Kidney (tissue), 14 donors: ENCODE data around the gene DACT3. TPM values are rescaled to one million over a fixed set of nuclear protein-coding genes. Genes with fewer than 3 reads are reported as not detected.

Experiments used
- DNase-seq, 5 donors: peaks; one replicate each; pipeline ENCODE4 v3.0.0-alpha.2; 2013 to 2020
- FAIRE-seq: peaks from 2 replicates; lab custom pipeline; 2012; peaks lifted over from hg19 to GRCh38; lab: Jason Lieb, UNC
- H3K27ac ChIP-seq, 2 donors: one replicate each; pipeline ENCODE4 v1.7.0; 2013; ENCODE audit warnings: low read depth in 2 of 2, low read length in 2 of 2, inconsistent platforms in 1 of 2
- H3K27me3 ChIP-seq: one replicate; pipeline ENCODE4 v1.7.1; 2013; ENCODE audit warnings: low read length, inconsistent platforms; ENCODE audit not compliant: control insufficient read depth, insufficient read depth
- H3K36me3 ChIP-seq, 3 donors: one replicate each; pipeline versions ENCODE4 v1.7.0 to v1.7.1; 2013; ENCODE audit warnings: low read length in 3 of 3, control low read depth in 1 of 3, inconsistent platforms in 1 of 3; ENCODE audit not compliant: insufficient read depth in 3 of 3, control insufficient read depth in 2 of 3
- H3K4me1 ChIP-seq, 3 donors: one replicate each; pipeline versions ENCODE4 v1.7.0 to v1.7.1; 2013; ENCODE audit warnings: low read length in 3 of 3, inconsistent platforms in 1 of 3, low read depth in 1 of 3; ENCODE audit not compliant: control insufficient read depth in 2 of 3, insufficient read depth in 2 of 3
- H3K4me3 ChIP-seq, 3 donors: one replicate each; pipeline versions ENCODE4 v1.7.0 to v1.8.1; 2013; ENCODE audit warnings: low read length in 3 of 3, control low read depth in 1 of 3, inconsistent platforms in 1 of 3
- H3K9ac ChIP-seq, 3 donors: one replicate each; pipeline versions ENCODE4 v1.7.0 to v1.7.1; 2013; ENCODE audit warnings: low read length in 3 of 3, control low read depth in 1 of 3, inconsistent platforms in 1 of 3
- H3K9me3 ChIP-seq, 3 donors: one replicate each; pipeline versions ENCODE4 v1.7.0 to v1.7.1; 2013; ENCODE audit warnings: low read length in 3 of 3, control low read depth in 1 of 3, inconsistent platforms in 1 of 3; ENCODE audit not compliant: control insufficient read depth in 2 of 3, insufficient read depth in 1 of 3
- intact Hi-C: fragments of 100-400 bp; cut with DNase I; formaldehyde crosslinking; loops from one replicate; pipeline ENCODE4 v1.11.1; 2022
- polyA plus RNA-seq: library from polyadenylated mRNA; stranded (reverse); fragments of 350-450 nt; fragmentation: Illumina TruSeq; extraction: RNeasy Lipid Tissue Mini Kit (QIAGEN cat#74804); gene quantifications from one replicate; pipeline ENCODE4 v1.2.3, GENCODE V29; 2014; ENCODE audit warnings: low read depth, low replicate concordance; ENCODE audit not compliant: insufficient read depth
- total RNA-seq: library from RNA; stranded (reverse); fragmentation: NEBNext Ultra II Directional; extraction: Animal tissue kit (Norgen Biotek cat#: 25700); gene quantifications from one replicate; pipeline ENCODE4 v1.2.1, GENCODE V29; 2021
- TF ChIP-seq, protein P1 (sequence below): IDR thresholded peaks from 3 replicates; pipeline ENCODE4 v1.5.1; 2012; ENCODE audit warnings: mild to moderate bottlenecking, moderate library complexity, borderline replicate concordance; ENCODE audit not compliant: insufficient read depth; ENCODE audit errors: extremely low read depth
- donor health status: control.
- donor health status: control.
- donor health status: control.
- donor health status: control.
- donor health status: control.
- donor health status: DM: yes; HTN: yes; CAD: no.
- donor health status: Normal renal cell carcinoma (clear cell type).

The DACT3 gene
- total and polyA plus RNA-seq, 2 donors from 2014 or later, result 5.4 to 10.4 TPM

- intact Hi-C loops, result no loop called here
- DNase-seq, result no peak
- H3K4me1 ChIP-seq, result peaks cover 0 to 17% (median 9%) of the 10 kb centered on the region in 3 donors
- H3K4me3 ChIP-seq, result peak overlapping the region in 2 of 3 donors; percentile 29 to 44
- peak overlapping the region in 2 of 3 donors; percentile 26 to 41 for H3K9ac ChIP-seq
- FAIRE-seq, result no peak
- H3K27ac ChIP-seq, result peak overlapping the region; percentile 51 to 60
- no peaks in the 10 kb centered on the region for H3K36me3 ChIP-seq
- TF ChIP-seq, protein P1, sequence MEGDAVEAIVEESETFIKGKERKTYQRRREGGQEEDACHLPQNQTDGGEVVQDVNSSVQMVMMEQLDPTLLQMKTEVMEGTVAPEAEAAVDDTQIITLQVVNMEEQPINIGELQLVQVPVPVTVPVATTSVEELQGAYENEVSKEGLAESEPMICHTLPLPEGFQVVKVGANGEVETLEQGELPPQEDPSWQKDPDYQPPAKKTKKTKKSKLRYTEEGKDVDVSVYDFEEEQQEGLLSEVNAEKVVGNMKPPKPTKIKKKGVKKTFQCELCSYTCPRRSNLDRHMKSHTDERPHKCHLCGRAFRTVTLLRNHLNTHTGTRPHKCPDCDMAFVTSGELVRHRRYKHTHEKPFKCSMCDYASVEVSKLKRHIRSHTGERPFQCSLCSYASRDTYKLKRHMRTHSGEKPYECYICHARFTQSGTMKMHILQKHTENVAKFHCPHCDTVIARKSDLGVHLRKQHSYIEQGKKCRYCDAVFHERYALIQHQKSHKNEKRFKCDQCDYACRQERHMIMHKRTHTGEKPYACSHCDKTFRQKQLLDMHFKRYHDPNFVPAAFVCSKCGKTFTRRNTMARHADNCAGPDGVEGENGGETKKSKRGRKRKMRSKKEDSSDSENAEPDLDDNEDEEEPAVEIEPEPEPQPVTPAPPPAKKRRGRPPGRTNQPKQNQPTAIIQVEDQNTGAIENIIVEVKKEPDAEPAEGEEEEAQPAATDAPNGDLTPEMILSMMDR, result no peak
- H3K9me3 ChIP-seq, result no peaks in the 10 kb centered on the region
- H3K27me3 ChIP-seq, result no peaks in the 10 kb centered on the region
Observed at GRCh38 chr19:46623915-46624502, 37.0 kb downstream of the DACT3 start.

DNA sequence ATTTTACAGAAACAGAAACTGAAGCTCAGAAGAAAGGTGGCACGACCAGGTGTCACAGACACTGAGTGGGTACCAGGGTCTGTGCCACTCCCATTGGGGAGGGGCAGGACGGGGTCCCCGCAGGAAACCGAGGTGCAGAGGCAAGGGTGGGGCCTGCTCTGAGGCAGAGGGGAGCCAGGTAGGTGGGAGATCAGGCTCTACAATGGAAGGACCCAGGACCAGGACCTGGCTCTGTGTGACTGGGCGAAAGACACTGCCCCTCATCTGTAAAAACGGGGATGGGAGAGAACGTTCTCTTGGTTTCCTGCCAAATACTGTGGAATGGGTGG is 38.9 kb downstream of the DACT3 start:
- Histone ChIP-seq H3K36me3 (no peaks in the 10 kb centered on the region), H3K4me1 (peaks cover 0 to 17% (median 6%) of the 10 kb centered on the region in 3 donors), H3K27me3 (no peaks in the 10 kb centered on the region), H3K9ac (no peak overlapping the region), H3K4me3 (peak overlapping the region in 1 of 3 donors; percentile 35), H3K27ac (peak overlapping the region in 1 of 2 donors; percentile 41), H3K9me3 (no peaks in the 10 kb centered on the region)
- DNase-seq (no peak), FAIRE-seq (no peak)
- TF ChIP-seq, protein P1, result no peak
- intact Hi-C loops, result no loop called here

- peak overlapping the region in 1 of 3 donors; percentile 19 for H3K9ac ChIP-seq
- no peaks in the 10 kb centered on the region for H3K36me3 ChIP-seq
- DNase-seq (no peak), FAIRE-seq (no peak)
- intact Hi-C loops, result no loop called here
- H3K4me1 ChIP-seq, result peaks cover 0 to 17% (median 11%) of the 10 kb centered on the region in 3 donors
- no peaks in the 10 kb centered on the region for H3K9me3 ChIP-seq
- H3K27ac ChIP-seq, result peak overlapping the region; percentile 1 to 63
- H3K4me3 ChIP-seq, result peak overlapping the region in 1 of 3 donors; percentile 35
- TF ChIP-seq, protein P1, result no peak
- H3K27me3 ChIP-seq, result no peaks in the 10 kb centered on the region
Observed at GRCh38 chr19:46621191-46622117, 39.5 kb downstream of the DACT3 start.
